H1 (cell line): Measurements from ENCODE around the gene EXOC5. TPM values are rescaled to one million over a fixed set of nuclear protein-coding genes. Genes with fewer than 3 reads are reported as not detected.
"Not testable (repeated sequence)": the region's sequence is repeated elsewhere in the genome, so short reads cannot be mapped to it uniquely, and the experiment has no call there.

Experiments
- CTCF ChIA-PET: fragments of 300-600 bp; sonication (Branson Sonifier 250); formaldehyde crosslinking; loops from one replicate; lab custom pipeline; 2021; ENCODE audit not compliant: partially characterized antibody; lab: Charles Lee
- POLR2A ChIA-PET: fragments of 300-600 bp; sonication (Branson Sonifier 250); formaldehyde crosslinking; loops from one replicate; lab custom pipeline; 2021; ENCODE audit warnings: inconsistent platforms; ENCODE audit not compliant: partially characterized antibody; lab: Charles Lee
- DNase-seq, 2 experiments: peaks; one replicate each; pipeline versions ENCODE4 v3.0.0 to v3.0.0-alpha.2; 2010 to 2022; ENCODE audit warnings: low spot score in 2 of 2, low read depth in 1 of 2, mixed read lengths in 1 of 2
- FAIRE-seq: peaks from 2 replicates; lab custom pipeline; 2011; peaks lifted over from hg19 to GRCh38; lab: Jason Lieb, UNC
- H2AFZ ChIP-seq: 2 replicates; pipeline ENCODE4 v1.8.1; 2012; ENCODE audit warnings: low read length, inconsistent platforms
- H2AK5ac ChIP-seq: 2 replicates; pipeline ENCODE4 v1.6.1; 2013; ENCODE audit warnings: low read depth, low read length
- H2BK120ac ChIP-seq: replicated peaks from 2 replicates; pipeline ENCODE3; 2013; ENCODE audit warnings: low read depth, low read length, inconsistent platforms
- H2BK12ac ChIP-seq: 2 replicates; pipeline ENCODE4 v1.6.1; 2013; ENCODE audit warnings: low read depth, low read length
- H2BK15ac ChIP-seq: 2 replicates; pipeline ENCODE4 v1.6.1; 2013; ENCODE audit warnings: low read length
- H2BK20ac ChIP-seq: 2 replicates; pipeline ENCODE4 v1.6.1; 2013; ENCODE audit warnings: low read length
- H2BK5ac ChIP-seq: 2 replicates; pipeline ENCODE4 v1.6.1; 2013; ENCODE audit warnings: low read depth, low read length
- H3K14ac ChIP-seq: 2 replicates; pipeline ENCODE4 v1.6.1; 2013; ENCODE audit warnings: inconsistent platforms; ENCODE audit not compliant: insufficient read length
- H3K18ac ChIP-seq: 2 replicates; pipeline ENCODE4 v1.6.1; 2013; ENCODE audit warnings: low read length; ENCODE audit errors: extremely low read depth
- H3K23ac ChIP-seq: 2 replicates; pipeline ENCODE4 v1.6.1; 2013; ENCODE audit warnings: inconsistent platforms; ENCODE audit not compliant: insufficient read length
- H3K23me2 ChIP-seq: 2 replicates; pipeline ENCODE4 v1.6.1; 2013; ENCODE audit warnings: low read depth, low read length
- H3K27ac ChIP-seq: 2 replicates; pipeline ENCODE4 v1.6.1; 2011; ENCODE audit warnings: low read depth, low read length, inconsistent platforms
- H3K27me3 ChIP-seq, 4 experiments: replicated peaks in 1 of 4; 1 replicate in 1 of 4; 2 replicates in 3 of 4; pipeline versions ENCODE4 v1.6.1 to v1.8.1; 2011 to 2013; ENCODE audit warnings: low read length in 3 of 4, mild to moderate bottlenecking in 3 of 4, inconsistent platforms in 2 of 4, mixed read lengths in 2 of 4, moderate library complexity in 1 of 4; ENCODE audit not compliant: control insufficient read depth in 3 of 4, insufficient read depth in 3 of 4; ENCODE audit errors: extremely low read depth in 1 of 4
- H3K36me3 ChIP-seq, 4 experiments: 2 replicates each; pipeline versions ENCODE4 v1.6.1 to v1.8.1; 2011 to 2013; ENCODE audit warnings: mild to moderate bottlenecking in 4 of 4, low read length in 3 of 4, moderate library complexity in 2 of 4, control low read depth in 1 of 4, inconsistent platforms in 1 of 4; ENCODE audit not compliant: insufficient read depth in 4 of 4, control insufficient read depth in 2 of 4
- H3K4ac ChIP-seq: replicated peaks from 2 replicates; pipeline ENCODE3; 2013; ENCODE audit warnings: low read length, low read depth, mixed read lengths, inconsistent platforms; ENCODE audit not compliant: insufficient read length
- H3K4me1 ChIP-seq, 4 experiments: replicated peaks in 1 of 4; 1 replicate in 1 of 4; 2 replicates in 3 of 4; pipeline versions ENCODE4 v1.6.1 to v1.8.1; 2011 to 2013; ENCODE audit warnings: low read length in 3 of 4, inconsistent platforms in 2 of 4, mixed read lengths in 1 of 4; ENCODE audit not compliant: insufficient read depth in 4 of 4, control insufficient read depth in 3 of 4
- H3K4me2 ChIP-seq, 2 experiments: 2 replicates each; pipeline versions ENCODE4 v1.6.1 to v1.8.1; 2011 to 2013; ENCODE audit warnings: low read depth in 2 of 2, low read length in 2 of 2, control low read depth in 1 of 2, inconsistent platforms in 1 of 2, mild to moderate bottlenecking in 1 of 2; ENCODE audit not compliant: insufficient read depth in 1 of 2
- H3K4me3 ChIP-seq, 4 experiments: fragments of 200-600, 300-600 bp in 1 of 4; sonication (generic), shearing (Covaris generic), sonication (Bioruptor Twin) in 1 of 4; 2 replicates each; pipeline versions ENCODE4 v1.5.1 to v1.8.1; 2011 to 2016; ENCODE audit warnings: low read length in 4 of 4, low read depth in 3 of 4, control low read depth in 2 of 4, inconsistent platforms in 2 of 4, mild to moderate bottlenecking in 2 of 4, mixed read lengths in 1 of 4, moderate library complexity in 1 of 4; ENCODE audit not compliant: insufficient read depth in 2 of 4; ENCODE audit errors: extremely low read depth in 1 of 4
- H3K56ac ChIP-seq: replicated peaks from 2 replicates; pipeline ENCODE3; 2013; ENCODE audit warnings: low read depth, mild to moderate bottlenecking, mixed read lengths, low read length, inconsistent platforms; ENCODE audit not compliant: insufficient read length
- H3K79me1 ChIP-seq: 2 replicates; pipeline ENCODE4 v1.6.1; 2013; ENCODE audit warnings: low read depth, low read length, control low read depth
- H3K79me2 ChIP-seq, 2 experiments: 2 replicates each; pipeline versions ENCODE4 v1.6.1 to v1.8.1; 2012 to 2013; ENCODE audit warnings: low read length in 2 of 2, mild to moderate bottlenecking in 2 of 2, inconsistent platforms in 1 of 2; ENCODE audit not compliant: insufficient read depth in 2 of 2, control insufficient read depth in 1 of 2
- H3K9ac ChIP-seq, 4 experiments: replicated peaks in 1 of 4; 1 replicate in 1 of 4; 2 replicates in 3 of 4; pipeline versions ENCODE4 v1.6.1 to v1.8.1; 2011 to 2013; ENCODE audit warnings: low read depth in 3 of 4, low read length in 3 of 4, control low read depth in 2 of 4, mild to moderate bottlenecking in 2 of 4, moderate library complexity in 2 of 4, inconsistent platforms in 1 of 4; ENCODE audit errors: extremely low read depth in 1 of 4
- H3K9me3 ChIP-seq, 2 experiments: 2 replicates each; pipeline versions ENCODE4 v1.6.1 to v1.8.1; 2012 to 2013; ENCODE audit warnings: mild to moderate bottlenecking in 2 of 2, moderate library complexity in 2 of 2, control low read depth in 1 of 2, inconsistent platforms in 1 of 2, low read depth in 1 of 2, low read length in 1 of 2, mixed read lengths in 1 of 2; ENCODE audit not compliant: insufficient read depth in 2 of 2
- H4K20me1 ChIP-seq, 2 experiments: replicated peaks in 1 of 2; 2 replicates each; pipeline versions ENCODE3 to v1.8.1; 2011 to 2013; ENCODE audit warnings: inconsistent platforms in 2 of 2, low read length in 2 of 2, mild to moderate bottlenecking in 1 of 2; ENCODE audit not compliant: insufficient read depth in 2 of 2, control insufficient read depth in 1 of 2
- H4K5ac ChIP-seq: 2 replicates; pipeline ENCODE4 v1.6.1; 2013; ENCODE audit warnings: low read length, low read depth, mixed read lengths, inconsistent platforms; ENCODE audit not compliant: insufficient read length
- H4K8ac ChIP-seq: 2 replicates; pipeline ENCODE4 v1.8.0; 2013; ENCODE audit warnings: mild to moderate bottlenecking, moderate library complexity, low read length, inconsistent platforms; ENCODE audit not compliant: insufficient read depth; ENCODE audit errors: extremely low read depth
- H4K91ac ChIP-seq: replicated peaks from 2 replicates; pipeline ENCODE3; 2013; ENCODE audit warnings: low read length, mixed read lengths, inconsistent platforms; ENCODE audit not compliant: insufficient read length
- CEBPB ChIP-seq: IDR thresholded peaks from 2 replicates; pipeline ENCODE4 v1.6.1; 2012; ENCODE audit warnings: low read depth, low read length
- MAFK ChIP-seq: IDR thresholded peaks from 2 replicates; pipeline ENCODE4 v1.6.1; 2012; ENCODE audit warnings: low read depth, mild to moderate bottlenecking, improper control_type of control experiment, low read length
- PHF8 ChIP-seq: fragments of 200-600 bp; sonication (generic); conservative IDR thresholded peaks from 2 replicates; pipeline ENCODE4 v1.7.1; 2012; ENCODE audit warnings: low read depth, mild to moderate bottlenecking, inconsistent platforms, low read length, moderate library complexity
- POLR2A ChIP-seq, 2 experiments: IDR thresholded peaks; 1 replicate in 1 of 2; 2 replicates in 1 of 2; pipeline ENCODE4 v1.6.1; 2011; ENCODE audit warnings: low read depth in 2 of 2, low read length in 2 of 2, mild to moderate bottlenecking in 2 of 2; ENCODE audit errors: control extremely low read depth in 1 of 2
- SIN3A ChIP-seq, 2 experiments: IDR thresholded peaks in 1 of 2; conservative IDR thresholded peaks in 1 of 2; 2 replicates each; pipeline ENCODE4 v1.6.1; 2011 to 2012; ENCODE audit warnings: low read length in 2 of 2, improper control_type of control experiment in 1 of 2, low read depth in 1 of 2, mild to moderate bottlenecking in 1 of 2
- WGBS, 2 experiments: shearing (Covaris generic) in 1 of 2; methylation state at CpG; one replicate each; pipeline versions ENCODE4 v1.1.6 to v1.1.7; 2013 to 2015; ENCODE audit warnings: low lambda C conversion rate in 2 of 2, mixed read lengths in 2 of 2, inconsistent platforms in 1 of 2, low coverage in 1 of 2, missing lambda C conversion rate in 1 of 2; ENCODE audit not compliant: insufficient replicate concordance in 2 of 2, insufficient coverage in 1 of 2, insufficient read length in 1 of 2; ENCODE audit errors: extremely low coverage in 1 of 2, missing lambda C conversion rate in 1 of 2; 5-methylcytosine and 5-hydroxymethylcytosine counted together
- polyA plus RNA-seq, 7 experiments: library from polyadenylated mRNA; depleted of rRNA in 3 of 7; stranded (reverse) in 5 of 7; unstranded in 2 of 7; fragments of >200 nt in 5 of 7; fragments of 200-250 nt in 2 of 7; gene quantifications; 1 replicate in 5 of 7; 2 replicates in 1 of 7; 4 replicates in 1 of 7; pipeline versions ENCODE4 v1.2.1 to v1.2.3, GENCODE V29; 2011 to 2013; ENCODE audit warnings: missing spikeins in 2 of 7, mixed read lengths in 2 of 7
- total RNA-seq: library from RNA; stranded (reverse); fragmentation: NEBNext Ultra II Directional; extraction: Animal tissue kit (Norgen Biotek cat#: 25700); gene quantifications from 2 replicates; pipeline ENCODE4 v1.2.1, GENCODE V29; 2021
- TF ChIP-seq, protein P1 (sequence below): IDR thresholded peaks from 2 replicates; pipeline ENCODE4 v1.6.1; 2011; ENCODE audit warnings: low read depth, mild to moderate bottlenecking, low read length; ENCODE audit not compliant: insufficient read depth

Gene EXOC5
- total and polyA plus RNA-seq, 2 of the 8 experiments (the other 6 are each of a cell fraction or from before 2014, with no cell fraction given) = 23.0 to 86.7 TPM

DNA sequence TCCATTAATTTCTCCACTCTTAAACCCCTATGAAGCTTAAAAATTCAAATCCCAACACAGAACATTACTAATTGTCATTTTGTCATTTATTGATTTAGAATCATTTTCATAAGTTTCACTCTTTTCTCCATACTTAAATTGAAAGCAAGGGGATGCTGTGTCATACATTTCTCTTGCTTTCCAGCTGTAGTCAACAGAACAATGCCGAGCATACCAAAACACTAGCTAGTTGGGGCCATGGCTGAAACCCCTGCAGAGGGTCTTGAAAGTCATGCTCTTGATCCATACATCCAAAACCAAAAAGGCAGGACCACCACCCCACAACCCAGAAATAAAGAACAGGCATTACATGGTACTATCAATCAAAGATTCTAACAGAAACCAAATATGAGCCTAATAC lies 9.0 kb downstream of the EXOC5 start (continued):
- TF ChIP-seq SIN3A (conservative IDR thresholded peaks at IDR 0.05 in 1 of 2, IDR thresholded peaks at IDR 0.05 in 1 of 2; ENCODE audit: low read depth in 1 of 2, low read length in 2 of 2) (no peak), MAFK (no peak), POLR2A (IDR thresholded peaks at IDR 0.05; ENCODE audit: control extremely low read depth in 1 of 2, low read depth in 2 of 2, low read length in 2 of 2) (no peak), PHF8 (no peak), CEBPB (no peak)
- TF ChIP-seq, protein P1, sequence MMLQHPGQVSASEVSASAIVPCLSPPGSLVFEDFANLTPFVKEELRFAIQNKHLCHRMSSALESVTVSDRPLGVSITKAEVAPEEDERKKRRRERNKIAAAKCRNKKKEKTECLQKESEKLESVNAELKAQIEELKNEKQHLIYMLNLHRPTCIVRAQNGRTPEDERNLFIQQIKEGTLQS = no peak

DNA sequence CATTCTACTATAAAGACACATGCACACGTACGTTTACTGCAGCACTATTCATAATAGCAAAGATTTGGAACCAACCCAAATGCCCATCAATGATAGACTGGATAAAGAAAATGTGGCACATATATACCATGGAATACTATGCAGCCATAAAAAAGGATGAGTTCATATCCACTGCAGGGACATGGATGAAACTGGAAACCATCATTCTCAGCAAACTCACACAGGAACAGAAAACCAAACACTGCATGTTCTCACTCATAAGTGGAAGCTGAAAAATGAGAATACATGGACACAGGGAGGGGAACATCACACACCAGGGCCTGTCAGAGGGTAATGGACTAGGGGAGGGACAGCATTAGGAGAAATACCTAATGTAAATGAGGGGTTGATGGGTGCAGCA lies 10.5 kb downstream of the EXOC5 start:
- not testable (repeated sequence) for H3K4me2 ChIP-seq, FAIRE-seq
- POLR2A ChIA-PET = interaction anchor here (0.8 kb wide), 1 partner anchor 10 kb away, joined by 3 read pairs; the partner anchor contains the start of genes AP5M1 and EXOC5

More for the DNA sequence above, 10.5 kb downstream of the EXOC5 start:
- H3K23ac ChIP-seq, H2BK120ac ChIP-seq, H3K79me1 ChIP-seq, H3K14ac ChIP-seq, H2BK15ac ChIP-seq, H3K56ac ChIP-seq, H2AK5ac ChIP-seq, H3K4ac ChIP-seq, H3K4me1 ChIP-seq, H3K27me3 ChIP-seq, H3K4me3 ChIP-seq, H3K9ac ChIP-seq, H2BK20ac ChIP-seq, DNase-seq, H3K9me3 ChIP-seq, H3K23me2 ChIP-seq, H3K36me3 ChIP-seq, H3K27ac ChIP-seq, CTCF ChIA-PET, H4K5ac ChIP-seq, H2BK5ac ChIP-seq, H4K8ac ChIP-seq, H4K91ac ChIP-seq, H2AFZ ChIP-seq, H3K18ac ChIP-seq, H2BK12ac ChIP-seq: not testable (repeated sequence)
- peaks cover 8 to 10% of the 10 kb centered on the region in 2 experiments for H4K20me1 ChIP-seq
- peaks cover 16 to 98% of the 10 kb centered on the region in 2 experiments for H3K79me2 ChIP-seq
- 100% methylated on average over 2 of the region's 2 CpGs; no CpG with 5 or more reads in 1 of the 2 experiments for WGBS, 2 experiments
